Measurements from ENCODE around the gene SVBP.
"Not testable (repeated sequence)": the region's sequence is repeated elsewhere in the genome, so short reads cannot be mapped to it uniquely, and the experiment has no call there.

SVBP gene, protein sequence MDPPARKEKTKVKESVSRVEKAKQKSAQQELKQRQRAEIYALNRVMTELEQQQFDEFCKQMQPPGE

DNA sequence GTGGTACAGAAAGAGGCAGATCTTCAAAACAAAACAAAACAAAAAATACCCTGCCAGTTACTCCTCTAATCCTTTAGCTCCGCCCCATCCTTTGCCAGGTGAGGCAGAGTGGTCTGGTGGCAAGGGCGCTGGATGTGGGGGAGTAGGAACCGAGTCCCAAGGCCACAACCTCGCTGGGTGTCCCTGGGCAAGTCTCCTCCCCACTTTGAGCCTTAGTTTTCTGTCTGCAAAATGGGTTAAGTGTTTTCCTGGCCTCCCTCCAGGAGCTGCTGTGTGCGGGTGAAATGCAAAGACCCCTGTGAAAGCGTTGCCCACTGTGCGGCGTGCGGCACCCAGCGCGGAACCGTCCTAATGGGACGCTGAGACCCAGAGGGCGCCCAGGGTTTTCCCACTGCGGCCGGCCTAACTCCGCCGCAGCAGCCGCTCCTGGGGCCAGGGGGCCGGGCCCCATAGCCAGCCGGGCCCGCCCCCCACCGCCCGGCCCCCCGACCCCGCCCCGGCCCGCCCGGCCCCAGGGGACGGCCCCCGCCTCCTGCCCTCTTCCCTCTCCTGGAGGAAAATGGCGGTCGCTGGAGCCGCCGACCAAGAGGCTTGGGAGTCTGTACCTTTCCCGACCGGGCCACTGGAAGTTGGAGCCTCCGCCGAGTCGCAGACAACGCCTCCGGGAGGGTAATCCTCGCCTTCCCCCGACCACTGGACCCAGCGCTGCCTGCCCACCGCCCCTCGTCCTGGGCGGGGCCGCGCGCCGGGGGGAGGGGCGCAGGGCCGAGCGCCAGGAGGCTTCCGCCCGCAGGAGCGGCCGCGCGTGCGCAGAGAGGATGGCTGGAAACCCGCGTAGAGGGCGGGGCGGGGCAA lies at the start of gene SVBP, which contains the start of gene ERMAP:
TSS of gene SVBP (minus strand) at position 813 of the 855 bp plus-strand sequence. CDS start 853 bp downstream, outside the sequence.
TSS of gene ERMAP (plus strand) at position 538 of the 855 bp plus-strand sequence. CDS start 13,327 bp downstream, outside the sequence.
- ChIA-PET POLR2A (interaction anchor here (0.7 to 1.0 kb wide), 2 partner anchors 23 to 50 kb away, joined by 3 to 4 read pairs; partner anchors contain the start of genes C1orf50 and P3H1), CTCF (interaction anchor here (0.8 to 1.6 kb wide), 10 partner anchors 8 to 257 kb away, joined by 3 to 7 read pairs (median 4); partner anchors contain the start of gene ZNF691)
- TF ChIP-seq CTCF (IDR thresholded peaks at IDR 0.05; ENCODE audit: control extremely low read depth, extremely low read depth, low read depth, missing control alignments) = no peak
- peak; percentile 98 for DNase-seq (ENCODE audit: extremely low spot score)

GRCh38 chr1:42866549-42866948 lies 49.4 kb upstream of the SVBP start:
- DNase-seq (ENCODE audit: extremely low spot score) = no peak
- ChIA-PET CTCF (interaction anchor here (1.5 kb wide), 1 partner anchor 88 kb away, joined by 3 read pairs; no protein-coding TSS in a partner anchor), POLR2A (no interaction called here)
- TF ChIP-seq CTCF (IDR thresholded peaks at IDR 0.05; ENCODE audit: control extremely low read depth, extremely low read depth, low read depth, missing control alignments) = no peak

GRCh38 chr1:42861014-42861399 lies 43.8 kb upstream of the SVBP start:
- POLR2A ChIA-PET = no interaction called here
- CTCF ChIA-PET = no interaction called here
- DNase-seq (ENCODE audit: extremely low spot score) = no peak
- TF ChIP-seq CTCF (IDR thresholded peaks at IDR 0.05; ENCODE audit: control extremely low read depth, extremely low read depth, low read depth, missing control alignments) = no peak

- POLR2A ChIA-PET = no interaction called here
- no peak for DNase-seq (ENCODE audit: extremely low spot score)
- CTCF ChIA-PET = no interaction called here
- no peak for TF ChIP-seq CTCF (IDR thresholded peaks at IDR 0.05; ENCODE audit: control extremely low read depth, extremely low read depth, low read depth, missing control alignments)
These were observed 43.3 kb upstream of the SVBP start for GRCh38 chr1:42860339-42861013.

- POLR2A ChIA-PET; DNase-seq (ENCODE audit: extremely low spot score): not testable (repeated sequence)
- CTCF ChIA-PET = interaction anchor here (0.9 kb wide), 1 partner anchor 9 kb away, joined by 3 read pairs; no protein-coding TSS in a partner anchor
These were observed 42.2 kb upstream of the SVBP start for GRCh38 chr1:42859366-42859765.

- CTCF ChIA-PET; POLR2A ChIA-PET; DNase-seq (ENCODE audit: extremely low spot score): not testable (repeated sequence)
These were observed 39.4 kb upstream of the SVBP start for GRCh38 chr1:42856554-42856953.

DNA sequence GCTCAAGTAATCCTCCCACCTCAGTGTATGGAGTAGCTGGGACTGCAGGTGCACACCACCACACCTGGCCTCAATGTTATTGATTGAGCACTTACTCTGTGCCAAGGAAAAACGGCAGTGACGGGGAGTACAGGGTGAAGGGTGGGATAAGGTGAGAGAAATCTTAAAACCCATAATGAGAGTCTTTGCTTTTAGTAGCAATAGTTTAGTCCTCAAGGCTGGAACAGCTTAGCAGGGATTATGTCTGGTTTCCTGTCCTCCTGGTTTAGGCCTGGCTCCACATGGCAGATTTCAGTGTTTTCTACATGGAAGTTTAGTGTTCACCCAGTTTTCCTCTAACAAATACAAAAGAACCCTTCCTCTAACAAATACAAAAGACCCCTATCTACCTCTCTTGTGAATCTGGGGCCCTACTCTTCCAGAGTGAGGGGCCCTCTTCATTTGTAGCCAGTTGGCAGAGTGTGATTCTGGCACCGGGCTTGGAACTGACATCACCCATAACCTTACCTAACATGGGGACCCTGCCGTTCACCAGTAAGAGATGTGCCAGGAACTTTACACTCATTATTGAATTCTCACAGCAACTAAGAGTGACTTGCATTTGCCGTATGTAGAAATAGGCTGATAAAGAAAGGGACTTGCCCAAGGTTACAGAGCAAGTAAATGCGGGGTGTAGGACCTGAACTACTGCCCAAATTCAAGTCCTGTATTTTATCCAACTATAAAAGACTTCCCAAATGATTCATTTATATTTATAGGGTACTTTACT lies 36.1 kb upstream of the SVBP start:
- POLR2A ChIA-PET = interaction anchor here (0.6 kb wide), 1 partner anchor 319 kb away, joined by 5 read pairs; no protein-coding TSS in a partner anchor

More for the DNA sequence above, 36.1 kb upstream of the SVBP start:
- no peak for TF ChIP-seq CTCF (IDR thresholded peaks at IDR 0.05; ENCODE audit: control extremely low read depth, extremely low read depth, low read depth, missing control alignments)
- CTCF ChIA-PET = interaction anchor here (1.0 kb wide), 1 partner anchor 14 kb away, joined by 3 read pairs; no protein-coding TSS in a partner anchor
- no peak for DNase-seq (ENCODE audit: extremely low spot score)

Data from GM10248 (cell line).